AG04450 (cell line): Measurements from ENCODE around the gene CFAP53. TPM values are rescaled to one million over a fixed set of nuclear protein-coding genes. Genes with fewer than 3 reads are reported as not detected.

Source experiments
- CTCF ChIA-PET: fragments of 300-600, 350-600 bp; formaldehyde crosslinking; extraction: SDS; loops from one replicate; lab custom pipeline; 2022; ENCODE audit warnings: antibody characterized with exemption, inconsistent platforms; lab: Charles Lee
- POLR2A ChIA-PET: fragments of 350-600 bp; formaldehyde crosslinking; extraction: SDS; loops from one replicate; lab custom pipeline; 2021; ENCODE audit warnings: antibody characterized with exemption, inconsistent platforms; lab: Yijun Ruan, JAX
- DNase-seq: peaks from one replicate; pipeline ENCODE4 v3.0.0-alpha.2; 2011; ENCODE audit warnings: low read depth, low spot score
- H3K27ac ChIP-seq: one replicate; pipeline ENCODE4 v1.5.1; 2012; ENCODE audit warnings: low read depth, low read length, control low read depth
- H3K27me3 ChIP-seq: one replicate; pipeline ENCODE4 v1.6.0; 2012; ENCODE audit warnings: low read length; ENCODE audit not compliant: control insufficient read depth, insufficient read depth
- H3K4me3 ChIP-seq: 2 replicates; pipeline ENCODE4 v1.5.1; 2011; ENCODE audit warnings: mild to moderate bottlenecking, low read depth, low read length, control low read depth
- H3K9me3 ChIP-seq: 2 replicates; pipeline ENCODE4 v1.5.1; 2012; ENCODE audit warnings: low read length; ENCODE audit not compliant: control insufficient read depth, insufficient read depth
- CTCF ChIP-seq: IDR thresholded peaks from 2 replicates; pipeline ENCODE4 v1.5.1; 2011; ENCODE audit warnings: low read depth, low read length, control low read depth, inconsistent platforms
- polyA plus RNA-seq: library from polyadenylated mRNA; depleted of rRNA; stranded (reverse); fragments of >200 nt; gene quantifications from 2 replicates; pipeline ENCODE4 v1.2.3, GENCODE V29; 2011; rRNA removed
- small RNA-seq: library from RNA; depleted of rRNA; stranded (forward); fragments of <200 nt; gene quantifications from one replicate; pipeline ENCODE3, GENCODE V24; 2012; ENCODE audit warnings: low read depth; ENCODE audit not compliant: insufficient read length

CFAP53 gene
- polyA plus RNA-seq, 1 experiment: 0.26 TPM

- Histone ChIP-seq H3K4me3 (no peak overlapping the region), H3K27me3 (no peaks in the 10 kb centered on the region), H3K9me3 (no peaks in the 10 kb centered on the region), H3K27ac (no peak overlapping the region)
- CTCF ChIA-PET: interaction anchor here (0.8 kb wide), 1 partner anchor 179 kb away, joined by 3 read pairs; no protein-coding TSS in a partner anchor
- no peak for TF ChIP-seq CTCF
- DNase-seq: no peak
- POLR2A ChIA-PET: no interaction called here
Observed at GRCh38 chr18:50177294-50177992, 88.9 kb downstream of the CFAP53 start.

Small RNA genes within 50 kb of the gene (small RNA-seq; reads per million reads assigned to genes)
- gene RN7SL310P: not detected

Other genes with a start within 250 kb of the CFAP53 start
- 0.32 and 0.41 TPM in 2 replicates for gene MYO5B, start 71.3 kb downstream of the CFAP53 start, polyA plus RNA-seq
- 35.3 and 39.5 TPM in 2 replicates for gene MBD1, start 15.0 kb upstream of the CFAP53 start, polyA plus RNA-seq
- 23.6 and 24.5 TPM in 2 replicates for gene CXXC1, start 21.2 kb upstream of the CFAP53 start, polyA plus RNA-seq
- gene SKA1, start 108.6 kb upstream of the CFAP53 start, polyA plus RNA-seq: 3.5 and 6.2 TPM in 2 replicates